Pancreas (tissue), 10 donors: ENCODE data around the gene EZH2. TPM values are rescaled to one million over a fixed set of nuclear protein-coding genes. Genes with fewer than 3 reads are reported as not detected.

Experiments
- ATAC-seq, 4 donors: fragments of 200-7000 bp; cut with Tn5 transposase; one replicate each; pipeline versions ENCODE4 v1.8.0 to v1.9.1; 2020; ENCODE audit warnings: mild to moderate bottlenecking in 4 of 4, moderate library complexity in 4 of 4
- DNase-seq, 6 donors: peaks; one replicate each; pipeline ENCODE4 v3.0.0-alpha.2; 2020
- FAIRE-seq: peaks from 2 replicates; lab custom pipeline; 2012; peaks lifted over from hg19 to GRCh38; lab: Jason Lieb, UNC
- H3K27ac ChIP-seq, 4 donors: fragments of 200-600 bp; sonication (generic); 1 replicate in 3 of 4; 2 replicates in 1 of 4; pipeline versions ENCODE4 v1.5.0 to v1.8.0; 2020
- H3K27me3 ChIP-seq, 4 donors: fragments of 200-600 bp; one replicate each; pipeline ENCODE4 v1.8.0; 2021
- H3K36me3 ChIP-seq, 3 donors: fragments of 200-600 bp; sonication (generic) in 1 of 3; one replicate each; pipeline versions ENCODE4 v1.5.0 to v1.8.0; 2020 to 2021
- H3K4me1 ChIP-seq, 3 donors: fragments of 200-600 bp; one replicate each; pipeline ENCODE4 v1.8.0; 2021
- H3K4me3 ChIP-seq, 4 donors: fragments of 200-600 bp; sonication (generic) in 2 of 4; one replicate each; pipeline versions ENCODE4 v1.5.0 to v1.8.0; 2020 to 2021
- H3K9me3 ChIP-seq, 4 donors: fragments of 200-600 bp; one replicate each; pipeline ENCODE4 v1.8.0; 2021
- WGBS, 2 donors: extraction: QIAGEN DNeasy Blood & Tissue Kit; methylation state at CpG; one replicate each; pipeline ENCODE4 v1.1.7; 2013; 5-methylcytosine and 5-hydroxymethylcytosine counted together
- intact Hi-C, 3 donors: fragments of 100-400 bp; cut with DNase I; formaldehyde crosslinking; loops; one replicate each; pipeline versions ENCODE4 v1.11.1 to v1.14.2; 2022
- polyA plus RNA-seq, 2 donors: library from polyadenylated mRNA; stranded (reverse); fragments of 200-250 nt; gene quantifications; one replicate each; pipeline ENCODE4 v1.2.3, GENCODE V29; 2013
- total RNA-seq, 6 donors: library from RNA; stranded (reverse); fragmentation: NEBNext Ultra II Directional in 4 of 6; extraction: Animal tissue kit (Norgen Biotek cat#: 25700) in 4 of 6; gene quantifications; one replicate each; pipeline versions ENCODE4 v1.2.1 to v1.2.4, GENCODE V29; 2021 to 2023
- TF ChIP-seq, protein P1 (sequence below), 4 donors: fragments of 200-600 bp; sonication (generic) in 3 of 4; IDR thresholded peaks; one replicate each; pipeline versions ENCODE4 v1.5.0 to v1.8.0; 2021; ENCODE audit warnings: antibody characterized with exemption in 4 of 4
- donor health status: healthy with polysubstance abuse.
- donor health status: DM: no; HTN: no; CAD: no; lungs with moderate emphysema.
- donor health status: DM: no; HTN: no; CAD: no.
- donor health status: control.
- donor health status: control.
- donor health status: Bipolar disorder and iron deficiency.
- donor health status: DM: yes; HTN: yes; CAD: no.
- donor health status: DM: no; HTN: no; CAD: no.
- donor health status: DM: no; HTN: no; CAD: no.
- donor health status: DM: yes; HTN: yes; CAD: no.

Gene EZH2
- total and polyA plus RNA-seq, 8 donors, result 2.4 to 4.3 (median 3.2) TPM

DNA sequence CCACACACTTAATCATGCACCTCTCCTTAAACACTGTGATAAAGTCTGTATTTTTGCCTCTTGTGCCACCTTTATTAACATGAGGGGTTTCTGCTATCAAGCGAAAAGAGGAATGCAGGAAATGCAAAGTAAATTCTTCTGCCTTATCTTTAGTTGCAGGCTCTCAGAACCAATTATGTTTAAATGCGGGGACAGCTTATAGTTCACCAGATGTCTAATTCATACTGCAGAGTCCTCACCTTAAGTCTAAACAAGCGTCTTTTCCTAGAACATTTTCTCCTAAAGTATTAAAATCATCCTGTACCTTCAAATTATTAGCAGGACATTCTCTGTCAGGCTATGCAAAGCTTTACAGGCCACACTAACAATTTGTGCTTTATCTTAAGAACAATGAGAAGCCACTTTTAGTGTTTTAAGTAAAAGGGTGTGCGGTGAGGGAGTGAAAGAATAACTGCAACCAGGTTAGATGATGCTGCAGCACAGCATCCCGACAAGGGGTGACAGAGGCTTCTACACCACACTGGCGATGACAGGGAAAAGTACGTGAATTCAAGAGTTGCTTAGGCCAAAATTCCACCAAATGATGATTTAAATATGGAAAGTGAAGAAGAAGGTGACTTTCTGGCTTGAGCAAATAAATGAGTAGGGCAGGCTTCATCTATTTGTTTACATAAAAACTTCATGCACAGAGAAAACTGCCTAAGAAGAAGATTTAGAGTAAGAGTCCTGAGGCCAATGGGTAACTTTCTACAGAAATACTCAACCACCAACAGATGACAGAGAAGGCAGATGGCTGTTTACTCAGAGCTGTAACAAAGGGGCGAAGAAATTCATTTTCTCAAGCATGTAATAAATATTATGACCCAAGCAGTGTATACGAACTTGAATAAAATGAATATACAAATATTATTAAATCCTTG is 36.0 kb downstream of the EZH2 start:
- Histone ChIP-seq H3K9me3 (no peaks in the 10 kb centered on the region), H3K4me1 (peaks cover 0 to 6% (median 0%) of the 10 kb centered on the region in 3 donors), H3K27ac (no peak overlapping the region), H3K4me3 (no peak overlapping the region), H3K36me3 (no peaks in the 10 kb centered on the region), H3K27me3 (no peaks in the 10 kb centered on the region)
- 83 to 87% methylated on average over 9 of the region's 9 CpGs for WGBS, 2 donors
- DNase-seq (no peak), FAIRE-seq (no peak), ATAC-seq (no peak)
- intact Hi-C loops, result no loop called here
- TF ChIP-seq, protein P1, sequence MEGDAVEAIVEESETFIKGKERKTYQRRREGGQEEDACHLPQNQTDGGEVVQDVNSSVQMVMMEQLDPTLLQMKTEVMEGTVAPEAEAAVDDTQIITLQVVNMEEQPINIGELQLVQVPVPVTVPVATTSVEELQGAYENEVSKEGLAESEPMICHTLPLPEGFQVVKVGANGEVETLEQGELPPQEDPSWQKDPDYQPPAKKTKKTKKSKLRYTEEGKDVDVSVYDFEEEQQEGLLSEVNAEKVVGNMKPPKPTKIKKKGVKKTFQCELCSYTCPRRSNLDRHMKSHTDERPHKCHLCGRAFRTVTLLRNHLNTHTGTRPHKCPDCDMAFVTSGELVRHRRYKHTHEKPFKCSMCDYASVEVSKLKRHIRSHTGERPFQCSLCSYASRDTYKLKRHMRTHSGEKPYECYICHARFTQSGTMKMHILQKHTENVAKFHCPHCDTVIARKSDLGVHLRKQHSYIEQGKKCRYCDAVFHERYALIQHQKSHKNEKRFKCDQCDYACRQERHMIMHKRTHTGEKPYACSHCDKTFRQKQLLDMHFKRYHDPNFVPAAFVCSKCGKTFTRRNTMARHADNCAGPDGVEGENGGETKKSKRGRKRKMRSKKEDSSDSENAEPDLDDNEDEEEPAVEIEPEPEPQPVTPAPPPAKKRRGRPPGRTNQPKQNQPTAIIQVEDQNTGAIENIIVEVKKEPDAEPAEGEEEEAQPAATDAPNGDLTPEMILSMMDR (IDR thresholded peaks at IDR 0.05), result no peak

DNA sequence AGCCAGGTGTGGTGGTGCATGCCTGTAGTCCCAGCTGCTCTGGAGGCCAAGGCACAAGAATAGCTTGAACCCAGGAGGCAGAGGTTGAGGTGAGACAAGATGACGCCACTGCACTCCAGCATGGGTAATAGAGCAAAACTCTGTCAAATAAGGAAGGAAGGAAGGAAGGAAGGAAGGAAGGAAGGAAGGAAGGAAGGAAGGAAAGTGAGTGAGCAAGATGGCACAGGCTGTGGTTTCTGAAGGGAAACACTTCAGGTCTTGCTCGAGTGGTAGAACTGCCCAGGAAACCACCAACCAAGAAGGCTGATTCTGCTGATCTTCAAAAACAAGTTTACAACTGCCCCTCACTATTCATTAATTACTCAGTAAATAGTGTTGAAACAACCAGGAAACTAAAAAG is 45.2 kb downstream of the EZH2 start:
- no peak for FAIRE-seq
- intact Hi-C loops, result no loop called here
- ATAC-seq, result no peak

DNA sequence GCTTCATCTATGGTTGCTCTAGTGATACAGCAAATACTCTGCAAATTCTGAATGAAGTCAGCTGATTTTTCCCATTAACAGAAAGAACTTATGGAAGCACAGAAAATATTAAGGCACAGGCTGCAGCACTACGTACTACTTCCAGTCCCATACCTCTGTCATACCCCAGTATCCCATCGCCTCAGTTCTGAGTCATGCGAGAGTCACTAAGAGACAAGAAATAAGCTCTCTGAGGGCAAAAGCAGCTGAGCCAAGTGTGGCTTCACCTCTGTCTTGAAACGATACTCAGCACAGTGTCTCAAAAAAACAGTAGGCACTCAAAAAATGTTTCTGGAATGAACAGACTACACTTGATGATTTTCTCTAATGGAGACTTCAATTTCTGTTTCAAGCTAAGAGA is 48.2 kb downstream of the EZH2 start:
- TF ChIP-seq, protein P1 (IDR thresholded peaks at IDR 0.05), result no peak
- DNase-seq (no peak), FAIRE-seq (no peak), ATAC-seq (no peak)
- H3K27ac ChIP-seq, result no peak overlapping the region
- H3K36me3 ChIP-seq, result no peaks in the 10 kb centered on the region
- intact Hi-C loops, result no loop called here
- H3K4me1 ChIP-seq, result no peaks in the 10 kb centered on the region
- H3K9me3 ChIP-seq, result no peaks in the 10 kb centered on the region
- no peak overlapping the region for H3K4me3 ChIP-seq
- no peaks in the 10 kb centered on the region for H3K27me3 ChIP-seq
- WGBS, 2 donors, result 97 to 100% methylated on average over 4 of the region's 4 CpGs

More for the DNA sequence above, 45.2 kb downstream of the EZH2 start:
- no peaks in the 10 kb centered on the region for H3K4me1 ChIP-seq
- no peak for DNase-seq
- H3K27me3 ChIP-seq, result no peaks in the 10 kb centered on the region
- H3K36me3 ChIP-seq, result no peaks in the 10 kb centered on the region
- no peak overlapping the region for H3K4me3 ChIP-seq
- 84 to 87% methylated on average over 2 of the region's 2 CpGs for WGBS, 2 donors
- H3K27ac ChIP-seq, result no peak overlapping the region
- TF ChIP-seq, protein P1 (IDR thresholded peaks at IDR 0.05), result no peak
- no peaks in the 10 kb centered on the region for H3K9me3 ChIP-seq

DNA sequence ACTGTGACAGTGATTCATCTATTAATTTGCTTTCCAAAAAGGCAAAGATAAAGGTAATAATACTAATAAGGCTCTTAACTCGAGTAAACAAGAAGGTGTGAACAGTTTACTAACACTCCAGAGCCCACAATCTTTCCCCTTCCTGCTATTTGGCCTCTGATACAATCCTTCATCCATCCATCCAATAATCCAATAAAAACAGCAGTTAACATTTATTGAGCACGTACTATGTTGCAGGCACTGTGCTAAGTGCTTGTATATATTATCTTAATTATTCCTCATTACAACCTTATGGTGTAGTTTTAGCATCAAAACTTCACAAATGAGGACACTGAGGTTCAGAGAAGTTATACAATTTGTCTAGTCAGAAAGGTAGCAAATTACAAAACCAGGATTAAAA is 49.5 kb downstream of the EZH2 start:
- no peaks in the 10 kb centered on the region for H3K27me3 ChIP-seq
- no peaks in the 10 kb centered on the region for H3K36me3 ChIP-seq
- DNase-seq, result no peak
- no peak overlapping the region for H3K27ac ChIP-seq
- intact Hi-C loops, result no loop called here
- 96% methylated on average over 2 of the region's 2 CpGs for WGBS, 2 donors
- no peak overlapping the region for H3K4me3 ChIP-seq
- TF ChIP-seq, protein P1 (IDR thresholded peaks at IDR 0.05), result no peak
- H3K4me1 ChIP-seq, result no peaks in the 10 kb centered on the region
- FAIRE-seq, result no peak
- no peak for ATAC-seq
- no peaks in the 10 kb centered on the region for H3K9me3 ChIP-seq

DNA sequence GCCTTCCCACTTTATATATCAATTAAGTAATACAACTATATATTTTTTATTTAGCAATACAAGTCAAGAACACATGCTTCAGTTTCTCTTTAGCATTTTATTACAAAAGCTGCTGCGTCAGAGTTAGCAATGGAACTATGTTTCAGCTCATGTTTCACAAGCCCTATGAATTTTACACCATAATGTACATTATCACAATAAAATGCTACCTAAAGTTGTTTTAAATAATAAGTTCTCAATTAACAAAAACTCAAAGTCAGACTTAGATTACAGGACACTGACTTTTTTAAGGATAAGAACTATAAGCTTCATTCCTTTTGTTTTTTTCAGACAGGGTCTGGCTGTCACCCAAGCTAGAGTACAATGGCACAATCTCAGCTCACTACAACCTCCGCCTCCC is 52.3 kb downstream of the EZH2 start:
- TF ChIP-seq, protein P1 (IDR thresholded peaks at IDR 0.05), result no peak
- intact Hi-C loops, result no loop called here
- H3K27me3 ChIP-seq, result no peaks in the 10 kb centered on the region
- no peak overlapping the region for H3K4me3 ChIP-seq
- 94 to 97% methylated on average over 2 of the region's 2 CpGs for WGBS, 2 donors
- H3K36me3 ChIP-seq, result no peaks in the 10 kb centered on the region
- H3K4me1 ChIP-seq, result no peaks in the 10 kb centered on the region
- no peaks in the 10 kb centered on the region for H3K9me3 ChIP-seq
- no peak overlapping the region for H3K27ac ChIP-seq
- FAIRE-seq (no peak), ATAC-seq (no peak), DNase-seq (no peak)
